HG03097 (cell line): ENCODE data around the gene UPF3B.
A peak's percentile ranks its signal among the peaks of the same experiment; 100 is the strongest.
"Not testable (repeated sequence)": the region's sequence is repeated elsewhere in the genome, so short reads cannot be mapped to it uniquely, and the experiment has no call there.

Experiments used
- ATAC-seq: cut with Tn5 transposase; IDR thresholded peaks from one replicate; pipeline ENCODE4 v1.9.1; 2021; ENCODE audit not compliant: unreplicated experiment, low FRiP score

Gene UPF3B

DNA sequence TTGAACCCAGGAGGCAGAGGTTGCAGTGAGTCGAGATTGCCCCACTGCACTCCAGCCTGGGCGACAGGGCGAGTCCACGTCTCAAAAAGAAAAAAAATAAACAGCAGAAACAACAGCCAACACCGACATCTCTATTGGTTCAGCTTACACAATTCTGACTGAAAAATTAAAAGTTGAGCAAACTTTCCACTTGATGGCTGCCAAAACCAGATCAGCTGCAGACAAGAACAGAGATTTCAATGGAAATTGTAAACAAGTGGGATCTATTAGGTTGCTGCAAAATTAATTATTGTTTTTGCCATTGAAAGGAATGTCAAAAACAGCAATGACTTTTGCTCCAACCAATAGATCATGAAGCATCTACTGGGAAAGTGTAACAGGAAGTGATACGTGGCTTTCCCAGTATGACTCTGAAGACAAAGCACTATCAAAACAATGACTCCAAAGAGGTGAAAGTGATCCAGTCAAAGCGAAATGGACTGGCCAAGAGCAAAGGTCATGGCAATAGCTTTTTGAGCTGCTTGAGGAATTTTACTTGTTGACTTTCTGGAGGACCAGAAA lies 26.3 kb downstream of the UPF3B start:
- no peak for ATAC-seq

- not testable (repeated sequence) for ATAC-seq
These were observed 28.5 kb downstream of the UPF3B start for GRCh38 chrX:119824221-119824620.

DNA sequence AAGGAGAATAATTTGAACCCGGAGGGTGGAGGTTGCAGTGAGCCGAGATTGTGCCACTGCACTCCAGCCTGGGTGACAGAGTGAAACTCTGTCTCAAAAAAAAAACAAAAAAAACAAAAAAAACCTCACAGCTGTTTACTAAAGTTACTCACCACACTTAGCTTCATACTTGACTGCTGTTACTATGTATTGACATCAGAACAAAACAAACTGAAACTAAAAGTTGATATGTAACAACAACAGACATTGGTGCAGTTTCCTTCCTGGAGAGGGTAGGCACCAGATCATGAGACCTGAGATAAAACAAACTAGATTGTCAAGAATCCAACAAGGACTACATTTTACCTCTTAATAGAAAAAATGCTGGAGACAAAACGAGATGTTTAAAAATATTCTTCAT lies 31.1 kb downstream of the UPF3B start:
- peak; percentile 95 for ATAC-seq

GRCh38 chrX:119817130-119817690 lies 35.6 kb downstream of the UPF3B start:
- ATAC-seq, result no peak

GRCh38 chrX:119816300-119816699 lies 36.5 kb downstream of the UPF3B start:
- no peak for ATAC-seq

GRCh38 chrX:119809185-119809666 lies 43.5 kb downstream of the UPF3B start:
- no peak for ATAC-seq

DNA sequence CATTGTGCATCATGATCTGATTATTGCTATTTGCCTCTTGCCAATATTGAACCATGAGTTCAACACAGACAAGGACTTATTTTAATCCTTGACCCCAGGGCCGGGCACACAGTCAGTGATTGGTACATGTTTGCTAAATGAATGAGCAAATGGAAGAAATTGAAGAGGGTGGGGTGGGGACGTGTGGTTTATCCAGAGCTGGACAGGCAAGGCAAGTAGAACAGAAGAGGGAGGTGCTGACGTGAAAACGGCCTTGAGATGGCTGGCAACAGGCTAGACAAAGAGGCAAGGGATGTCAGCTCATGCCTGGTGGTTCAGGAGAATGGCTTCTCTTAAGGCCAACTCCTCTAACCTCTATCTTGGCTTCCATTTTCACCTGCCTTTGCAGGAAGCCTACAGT lies 44.3 kb downstream of the UPF3B start:
- not testable (repeated sequence) for ATAC-seq

- ATAC-seq, result no peak
These were observed 50.2 kb downstream of the UPF3B start for GRCh38 chrX:119802546-119802945.

DNA sequence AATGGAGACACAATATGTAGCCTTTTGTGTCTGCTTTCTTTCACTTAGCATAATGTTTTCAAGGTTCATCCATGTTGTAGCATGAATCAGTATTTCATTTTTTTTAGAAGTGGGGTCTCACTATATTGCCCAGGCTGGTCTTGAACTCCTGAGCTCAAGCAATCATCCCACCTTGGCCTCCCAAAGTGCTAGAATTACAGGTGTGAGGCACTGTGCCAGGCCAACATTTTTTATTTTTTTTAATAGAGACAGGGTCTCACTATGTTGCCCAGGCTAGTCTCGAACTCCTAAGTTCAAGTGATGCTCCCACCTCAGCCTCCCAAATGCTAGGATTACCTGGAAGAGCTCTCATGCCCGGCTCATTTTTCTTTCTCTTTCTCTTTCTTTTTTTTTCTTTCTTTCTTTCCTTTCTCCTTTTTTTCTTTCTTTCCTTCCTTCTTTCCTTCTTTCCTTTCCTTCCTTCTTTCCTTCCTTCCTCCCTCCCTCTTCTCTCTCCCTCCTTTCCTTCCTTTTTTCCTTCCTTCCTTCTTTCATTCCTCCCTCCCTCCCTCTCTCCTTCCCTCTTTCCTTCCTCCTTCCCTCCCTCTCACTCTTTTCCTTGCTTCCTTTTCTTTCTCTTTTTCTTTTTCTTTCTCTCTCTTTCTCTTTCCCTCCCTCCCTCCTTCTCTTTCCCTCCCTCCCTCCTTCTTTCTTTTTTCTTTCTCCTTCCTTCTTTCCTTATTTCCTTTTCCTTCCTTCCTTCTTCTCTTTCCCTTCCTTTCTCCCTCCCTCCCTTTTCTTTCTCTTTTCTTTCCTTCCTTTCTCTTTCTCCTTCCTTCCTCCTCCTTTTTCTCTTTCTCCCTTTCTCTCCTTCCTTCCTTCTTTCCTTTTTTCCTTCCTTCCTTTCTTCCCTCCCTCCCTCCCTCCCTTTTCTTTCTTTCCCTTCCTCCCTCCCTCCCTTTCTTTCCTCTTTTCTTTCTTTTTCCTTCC lies 51.2 kb downstream of the UPF3B start:
- ATAC-seq, result no peak

DNA sequence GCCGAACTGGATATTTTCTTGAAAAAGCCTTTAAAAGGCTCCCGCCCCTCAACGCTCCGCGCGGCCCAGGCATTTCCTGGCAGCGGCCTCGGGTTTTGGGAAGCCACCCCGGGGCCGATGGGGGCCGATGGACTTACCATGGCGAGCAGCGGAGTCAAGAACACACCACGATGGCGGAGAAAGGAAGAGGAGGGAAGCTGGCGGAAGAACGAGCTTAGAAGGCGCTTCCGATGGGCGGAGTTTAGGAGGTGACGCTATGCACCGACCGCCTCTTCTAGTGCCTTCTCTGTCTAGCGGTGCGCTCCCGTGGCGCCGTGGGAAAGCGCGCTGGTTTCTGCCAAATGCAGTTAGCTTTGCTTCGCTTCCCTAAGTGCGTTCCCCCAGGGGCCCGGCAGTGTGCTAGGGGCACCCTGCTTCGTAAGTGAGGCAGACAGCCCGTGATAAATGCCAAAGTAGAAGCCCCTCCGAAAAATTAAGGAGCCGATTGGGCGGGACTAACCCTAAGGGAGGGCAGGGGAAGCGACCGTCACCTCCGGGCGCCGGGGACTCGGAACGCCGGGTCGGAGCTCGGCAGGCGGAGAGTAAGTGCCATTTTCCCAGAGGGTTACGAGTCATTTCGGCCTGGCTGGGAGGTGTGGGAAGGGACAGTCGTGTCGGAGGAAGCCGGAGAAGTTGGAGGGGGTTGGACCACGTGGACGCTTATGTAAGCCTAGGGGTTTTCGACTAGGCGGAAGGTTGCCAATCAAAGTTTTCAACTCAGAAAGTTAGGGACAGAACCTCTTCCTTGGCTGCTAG lies 61.1 kb downstream of the UPF3B start, which contains the start of gene RPL39:
TSS of gene RPL39 (minus strand) at position 194 of the 795 bp plus-strand sequence. CDS start at position 140, 54 bp downstream.
- peak; percentile 88 for ATAC-seq

DNA sequence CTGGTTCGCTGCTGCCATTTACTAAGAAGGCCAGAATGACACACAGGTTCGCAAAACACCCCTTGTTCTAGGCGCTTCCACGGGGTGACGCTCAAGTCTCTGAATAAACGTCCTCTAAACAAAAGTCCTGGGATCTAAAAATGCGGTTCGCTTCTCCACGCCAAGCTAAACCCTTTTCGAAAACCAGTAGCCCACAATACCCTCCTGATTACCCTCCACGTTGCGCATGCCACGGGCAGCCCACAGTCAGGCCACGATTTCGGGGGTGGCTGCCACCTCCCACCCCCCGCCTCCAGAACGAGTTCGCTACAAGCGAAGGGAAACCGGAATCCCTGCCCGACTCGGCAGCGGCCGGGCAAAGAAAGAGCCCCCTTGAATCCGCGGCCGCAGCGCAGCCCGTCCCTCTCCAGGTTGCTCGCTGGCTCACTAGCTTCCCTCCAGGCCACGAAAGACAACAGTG lies 61.8 kb downstream of the UPF3B start:
- peak; percentile 9 for ATAC-seq

- ATAC-seq, result no peak
These were observed 67.9 kb downstream of the UPF3B start for GRCh38 chrX:119784747-119785446.
